H9 (cell line): Measurements from ENCODE around the gene ACYP2. TPM values are rescaled to one million over a fixed set of nuclear protein-coding genes. Genes with fewer than 3 reads are reported as not detected.

Experiments used
- DNase-seq: peaks from one replicate; pipeline ENCODE4 v3.0.0-alpha.2; 2017
- H2AFZ ChIP-seq: one replicate; pipeline ENCODE4 v1.6.1; 2013; ENCODE audit warnings: mild to moderate bottlenecking, low read length, control low read depth, moderate library complexity
- H2AK5ac ChIP-seq: 2 replicates; pipeline ENCODE4 v1.6.1; 2013; ENCODE audit warnings: low read length, control low read depth, mixed read lengths; ENCODE audit not compliant: insufficient read length
- H2BK120ac ChIP-seq: one replicate; pipeline ENCODE4 v1.6.1; 2013; ENCODE audit warnings: low read depth, mild to moderate bottlenecking, low read length, control low read depth, inconsistent platforms; ENCODE audit not compliant: poor library complexity, severe bottlenecking
- H2BK12ac ChIP-seq: 2 replicates; pipeline ENCODE4 v1.6.1; 2013; ENCODE audit warnings: low read length, control low read depth, mixed read lengths, low read depth; ENCODE audit not compliant: insufficient read length
- H2BK15ac ChIP-seq: 2 replicates; pipeline ENCODE4 v1.6.1; 2013; ENCODE audit warnings: low read depth, low read length, control low read depth
- H2BK20ac ChIP-seq: one replicate; pipeline ENCODE4 v1.6.1; 2013; ENCODE audit warnings: low read depth, mild to moderate bottlenecking, low read length, control low read depth, inconsistent platforms; ENCODE audit not compliant: poor library complexity, severe bottlenecking
- H2BK5ac ChIP-seq: 2 replicates; pipeline ENCODE4 v1.6.1; 2013; ENCODE audit warnings: low read length, control low read depth, mixed read lengths; ENCODE audit not compliant: insufficient read length
- H3K14ac ChIP-seq: 2 replicates; pipeline ENCODE4 v1.6.1; 2013; ENCODE audit warnings: low read length, control low read depth; ENCODE audit not compliant: insufficient read depth
- H3K18ac ChIP-seq: 2 replicates; pipeline ENCODE4 v1.6.1; 2013; ENCODE audit warnings: low read depth, mild to moderate bottlenecking, mixed read lengths, low read length, control low read depth; ENCODE audit not compliant: insufficient read length
- H3K23ac ChIP-seq: 2 replicates; pipeline ENCODE4 v1.6.1; 2013; ENCODE audit warnings: low read length, control low read depth, mixed read lengths, low read depth; ENCODE audit not compliant: insufficient read length
- H3K23me2 ChIP-seq: 2 replicates; pipeline ENCODE4 v1.6.1; 2013; ENCODE audit warnings: low read depth, mild to moderate bottlenecking, mixed read lengths, low read length, control low read depth; ENCODE audit not compliant: insufficient read length, poor library complexity, severe bottlenecking
- H3K27ac ChIP-seq: 2 replicates; pipeline ENCODE4 v1.5.1; 2013; ENCODE audit warnings: low read length, control low read depth, mixed read lengths, low read depth; ENCODE audit not compliant: insufficient read length
- H3K27me3 ChIP-seq: 2 replicates; pipeline ENCODE4 v1.6.1; 2013; ENCODE audit warnings: low read length, control low read depth, inconsistent platforms; ENCODE audit not compliant: insufficient read depth
- H3K4ac ChIP-seq: 2 replicates; pipeline ENCODE4 v1.6.1; 2013; ENCODE audit warnings: low read depth, mild to moderate bottlenecking, control low read depth, inconsistent platforms, low read length, moderate library complexity
- H3K4me1 ChIP-seq: 2 replicates; pipeline ENCODE4 v1.6.1; 2013; ENCODE audit warnings: low read length, control low read depth, inconsistent platforms; ENCODE audit not compliant: insufficient read depth
- H3K4me2 ChIP-seq: 2 replicates; pipeline ENCODE4 v1.6.1; 2013; ENCODE audit warnings: low read length, control low read depth, mixed read lengths; ENCODE audit not compliant: insufficient read length, insufficient read depth
- H3K56ac ChIP-seq: 2 replicates; pipeline ENCODE4 v1.6.1; 2013; ENCODE audit warnings: low read depth, mild to moderate bottlenecking, mixed read lengths, low read length, control low read depth; ENCODE audit not compliant: insufficient read length
- H3K79me1 ChIP-seq: 2 replicates; pipeline ENCODE4 v1.6.1; 2013; ENCODE audit warnings: low read depth, mild to moderate bottlenecking, moderate library complexity, low read length, control low read depth, inconsistent platforms; ENCODE audit not compliant: insufficient read depth, poor library complexity, severe bottlenecking
- H3K79me2 ChIP-seq: 2 replicates; pipeline ENCODE4 v1.6.1; 2013; ENCODE audit warnings: low read length, control low read depth, inconsistent platforms; ENCODE audit not compliant: insufficient read depth
- H3K9ac ChIP-seq: 2 replicates; pipeline ENCODE4 v1.6.1; 2013; ENCODE audit warnings: low read length, control low read depth, mixed read lengths; ENCODE audit not compliant: insufficient read length; ENCODE audit errors: extremely low read depth
- H3K9me3 ChIP-seq: one replicate; pipeline ENCODE4 v1.6.1; 2013; ENCODE audit warnings: low read depth, low read length, inconsistent platforms; ENCODE audit not compliant: control insufficient read depth
- H3T11ph ChIP-seq: one replicate; pipeline ENCODE4 v1.6.1; 2013; ENCODE audit warnings: mild to moderate bottlenecking, low read length, control low read depth, inconsistent platforms
- H4K20me1 ChIP-seq: one replicate; pipeline ENCODE4 v1.6.1; 2013; ENCODE audit not compliant: control insufficient read depth, insufficient read length, insufficient read depth
- H4K5ac ChIP-seq: 2 replicates; pipeline ENCODE4 v1.6.1; 2013; ENCODE audit warnings: low read depth, mild to moderate bottlenecking, mixed read lengths, low read length, control low read depth; ENCODE audit not compliant: insufficient read length
- H4K8ac ChIP-seq: replicated peaks from 2 replicates; pipeline ENCODE4 v1.6.1; 2013; ENCODE audit warnings: low read length, control low read depth, mixed read lengths, low read depth; ENCODE audit not compliant: insufficient read length
- H4K91ac ChIP-seq: 2 replicates; pipeline ENCODE4 v1.6.1; 2013; ENCODE audit warnings: low read depth, mild to moderate bottlenecking, moderate library complexity, mixed read lengths, low read length, control low read depth; ENCODE audit not compliant: insufficient read length
- H3K27ac Mint-ChIP-seq, 3 experiments: 2 replicates in 2 of 3; 3 replicates in 1 of 3; pipeline ENCODE4 v1.8.0; 2020 to 2021; ENCODE audit warnings: mixed read lengths in 3 of 3, mild to moderate bottlenecking in 1 of 3, moderate library complexity in 1 of 3
- H3K27me3 Mint-ChIP-seq: 2 replicates; pipeline ENCODE4 v1.8.0; 2021; ENCODE audit warnings: low read depth, mild to moderate bottlenecking, moderate library complexity, mixed read lengths
- H3K36me3 Mint-ChIP-seq, 3 experiments: 2 replicates in 2 of 3; 3 replicates in 1 of 3; pipeline ENCODE4 v1.8.0; 2020 to 2021; ENCODE audit warnings: low read depth in 3 of 3, mixed read lengths in 3 of 3; ENCODE audit not compliant: insufficient read depth in 1 of 3
- H3K4me1 Mint-ChIP-seq, 2 experiments: 2 replicates each; pipeline ENCODE4 v1.8.0; 2020; ENCODE audit warnings: mixed read lengths in 2 of 2
- H3K4me3 Mint-ChIP-seq, 2 experiments: 2 replicates in 1 of 2; 3 replicates in 1 of 2; pipeline ENCODE4 v1.8.0; 2020 to 2021; ENCODE audit warnings: mild to moderate bottlenecking in 2 of 2, mixed read lengths in 2 of 2, moderate library complexity in 1 of 2
- H3K9me3 Mint-ChIP-seq, 2 experiments: 2 replicates in 1 of 2; 3 replicates in 1 of 2; pipeline ENCODE4 v1.8.0; 2020; ENCODE audit warnings: mild to moderate bottlenecking in 2 of 2, mixed read lengths in 2 of 2, moderate library complexity in 1 of 2
- CTCF ChIP-seq: fragments of 200-600 bp; sonication (generic); conservative IDR thresholded peaks from 3 replicates; pipeline ENCODE4 v1.8.0; 2021; ENCODE audit warnings: antibody characterized with exemption, mild to moderate bottlenecking
- WGBS: extraction: QIAGEN DNeasy Blood & Tissue Kit; methylation state at CpG from one replicate; pipeline ENCODE4 v1.1.7; 2013; ENCODE audit warnings: missing lambda C conversion rate, low lambda C conversion rate, mixed read lengths; ENCODE audit not compliant: insufficient read length; ENCODE audit errors: extremely low coverage; 5-methylcytosine and 5-hydroxymethylcytosine counted together
- total RNA-seq: library from RNA; stranded (reverse); gene quantifications from 2 replicates; pipeline ENCODE4 v1.2.1, GENCODE V29; 2021

ACYP2 gene
- total RNA-seq, 1 experiment from 2014 or later, result 3.2 TPM

GRCh38 chr2:54318821-54319220 lies 203.4 kb downstream of the ACYP2 start:
- H3T11ph ChIP-seq, result no peak overlapping the region
- no peak overlapping the region for H3K56ac ChIP-seq
- H4K5ac ChIP-seq, result no peak overlapping the region
- no peak for TF ChIP-seq CTCF
- H4K91ac ChIP-seq, result no peak overlapping the region
- H2BK20ac ChIP-seq, result no peak overlapping the region
- no peak overlapping the region for H2AFZ ChIP-seq
- no peak overlapping the region for H2BK15ac ChIP-seq
- Mint-ChIP-seq H3K4me1 (peaks cover 0 to 4% of the 10 kb centered on the region in 2 experiments; a peak in 1 of 4 replicates), H3K36me3 (no peaks in the 10 kb centered on the region; a peak in 1 of 7 replicates), H3K27me3 (no peaks in the 10 kb centered on the region; the same call in 1 of the 2 replicates), H3K4me3 (no peak overlapping the region), H3K9me3 (peaks cover 0 to 3% of the 10 kb centered on the region in 2 experiments; a peak in 2 of 5 replicates), H3K27ac (no peak overlapping the region)
- no peaks in the 10 kb centered on the region for H3K23me2 ChIP-seq
- H3K23ac ChIP-seq, result no peak overlapping the region
- no peaks in the 10 kb centered on the region for H3K9me3 ChIP-seq
- no peaks in the 10 kb centered on the region for H3K4me1 ChIP-seq
- H4K20me1 ChIP-seq, result no peaks in the 10 kb centered on the region
- WGBS, result no CpG with 5 or more reads among the region's 8 CpGs
- no peak overlapping the region for H3K27ac ChIP-seq
- H3K27me3 ChIP-seq, result no peaks in the 10 kb centered on the region
- no peak overlapping the region for H3K18ac ChIP-seq
- H3K9ac ChIP-seq, result no peak overlapping the region
- H3K4me2 ChIP-seq, result no peak overlapping the region
- no peak overlapping the region for H3K14ac ChIP-seq
- H4K8ac ChIP-seq, result no peak overlapping the region
- H3K79me2 ChIP-seq, result no peaks in the 10 kb centered on the region
- no peaks in the 10 kb centered on the region for H3K79me1 ChIP-seq
- H2BK12ac ChIP-seq, result no peak overlapping the region
- H2BK120ac ChIP-seq, result no peak overlapping the region
- DNase-seq, result no peak
- no peak overlapping the region for H2AK5ac ChIP-seq
- H2BK5ac ChIP-seq, result no peak overlapping the region
- H3K4ac ChIP-seq, result no peak overlapping the region
